ENCODE measurements around the gene AK5. TPM values are rescaled to one million over a fixed set of nuclear protein-coding genes. Genes with fewer than 3 reads are reported as not detected.

The AK5 gene
- total and polyA plus RNA-seq, 2 experiments from 2014 or later = 8.8 to 12.2 TPM

GRCh38 chr1:77371396-77371795, 89.6 kb downstream of the AK5 start (continued):
- TF ChIP-seq ETS1 (IDR thresholded peaks at IDR 0.05) (no peak), CREB1 (CRISPR knock-in tag; IDR thresholded peaks at IDR 0.05; ENCODE audit: low read depth) (no peak), ZNF331 (CRISPR knock-in tag; IDR thresholded peaks at IDR 0.05; ENCODE audit: low read depth) (no peak)

GRCh38 chr1:77373702-77374101, 91.9 kb downstream of the AK5 start:
- Histone ChIP-seq H3K27ac (ENCODE audit: low read depth) (no peak overlapping the region), H3K27me3 (ENCODE audit: insufficient read depth) (no peaks in the 10 kb centered on the region), H3K4me2 (no peak overlapping the region), H2AFZ (no peak overlapping the region), H3K4me1 (ENCODE audit: insufficient read depth) (peaks cover 3% of the 10 kb centered on the region; the same call in 1 of the 2 replicates), H3K79me2 (replicated peaks; ENCODE audit: insufficient read depth) (no peaks in the 10 kb centered on the region), H3K36me3 (ENCODE audit: insufficient read depth) (no peaks in the 10 kb centered on the region), H3K4me3 (no peak overlapping the region), H4K20me1 (replicated peaks; ENCODE audit: insufficient read depth) (no peaks in the 10 kb centered on the region), H3F3A (replicated peaks; ENCODE audit: low read depth) (no peaks in the 10 kb centered on the region), H3K9me2 (ENCODE audit: insufficient read depth) (no peaks in the 10 kb centered on the region)
- Mint-ChIP-seq H3K9me3 (no peaks in the 10 kb centered on the region), H3K27ac (no peak overlapping the region), H3K4me1 (peaks cover 12% of the 10 kb centered on the region), H3K4me3 (no peak overlapping the region), H3K36me3 (ENCODE audit: low read depth) (no peaks in the 10 kb centered on the region), H3K27me3 (ENCODE audit: insufficient read depth, low read depth, poor library complexity) (no peaks in the 10 kb centered on the region)
- DNase-seq (ENCODE audit: low spot score) (no peak), ATAC-seq (no peak)
- TF ChIP-seq NANOG (IDR thresholded peaks at IDR 0.05; ENCODE audit: borderline replicate concordance) (no peak), ZNF114 (CRISPR knock-in tag; IDR thresholded peaks at IDR 0.05) (no peak), EZH2 (IDR thresholded peaks at IDR 0.05; ENCODE audit: low read depth, unreplicated experiment) (no peak), ZNF462 (CRISPR knock-in tag; IDR thresholded peaks at IDR 0.05) (no peak), ZNF331 (CRISPR knock-in tag; IDR thresholded peaks at IDR 0.05; ENCODE audit: low read depth) (no peak), CTCF (conservative IDR thresholded peaks at IDR 0.05; ENCODE audit: low read depth in 2 of 2) (no peak), STAT1 (IDR thresholded peaks at IDR 0.05; ENCODE audit: unreplicated experiment) (no peak), POLR2AphosphoS5 (IDR thresholded peaks at IDR 0.05; ENCODE audit: low read depth) (no peak), JUNB (IDR thresholded peaks at IDR 0.05; ENCODE audit: unreplicated experiment) (no peak), CREB1 (CRISPR knock-in tag; IDR thresholded peaks at IDR 0.05; ENCODE audit: low read depth) (no peak), EZH2phosphoT487 (IDR thresholded peaks at IDR 0.05; ENCODE audit: unreplicated experiment) (no peak), ETS1 (IDR thresholded peaks at IDR 0.05) (no peak)

Data from GM23338 (cell line).